AG10803 (cell line): Measurements from ENCODE around the gene TGM1.
"Not testable (repeated sequence)": the region's sequence is repeated elsewhere in the genome, so short reads cannot be mapped to it uniquely, and the experiment has no call there.

Experiments
- DNase-seq: peaks from one replicate; pipeline ENCODE4 v3.0.0; 2010; ENCODE audit warnings: low read depth
- H3K4me3 ChIP-seq: 2 replicates; pipeline ENCODE4 v1.5.1; 2011; ENCODE audit warnings: mild to moderate bottlenecking, low read length, control low read depth
- CTCF ChIP-seq: conservative IDR thresholded peaks from 2 replicates; pipeline ENCODE4 v1.5.1; 2011; ENCODE audit warnings: mild to moderate bottlenecking, low read length, control low read depth, inconsistent platforms

The TGM1 gene

GRCh38 chr14:24207104-24207551 lies 55.8 kb downstream of the TGM1 start:
- no peak overlapping the region for H3K4me3 ChIP-seq

GRCh38 chr14:24206260-24207103 lies 56.5 kb downstream of the TGM1 start:
- no peak for TF ChIP-seq CTCF
- no peak overlapping the region for H3K4me3 ChIP-seq
- no peak for DNase-seq

More at GRCh38 chr14:24207104-24207551, 55.8 kb downstream of the TGM1 start:
- no peak for TF ChIP-seq CTCF
- no peak for DNase-seq

GRCh38 chr14:24204163-24205146 lies 58.5 kb downstream of the TGM1 start:
- DNase-seq: no peak
- no peak for TF ChIP-seq CTCF
- no peak overlapping the region for H3K4me3 ChIP-seq

- not testable (repeated sequence) for DNase-seq, H3K4me3 ChIP-seq
Observed at GRCh38 chr14:24203249-24203886, 59.6 kb downstream of the TGM1 start.

- DNase-seq, H3K4me3 ChIP-seq: not testable (repeated sequence)
Observed at GRCh38 chr14:24202538-24202937, 60.4 kb downstream of the TGM1 start.
